Ovary (tissue), 9 donors: ENCODE measurements around the gene XPNPEP1. TPM values are rescaled to one million over a fixed set of nuclear protein-coding genes. Genes with fewer than 3 reads are reported as not detected.

ENCODE experiments used
- DNase-seq, 5 donors: peaks; one replicate each; pipeline ENCODE4 v3.0.0-alpha.2; 2019 to 2020
- H3K27ac ChIP-seq, 2 donors: fragments of 200-600 bp; one replicate each; pipeline versions ENCODE4 v1.5.1 to v1.8.0; 2019 to 2022
- H3K27me3 ChIP-seq: fragments of 200-600 bp; one replicate; pipeline ENCODE4 v1.8.0; 2022
- H3K36me3 ChIP-seq: fragments of 200-600 bp; sonication (generic); one replicate; pipeline ENCODE4 v1.5.1; 2019
- H3K4me1 ChIP-seq: one replicate; pipeline ENCODE4 v1.8.1; 2013; ENCODE audit warnings: mild to moderate bottlenecking, moderate library complexity; ENCODE audit not compliant: insufficient read depth
- H3K4me3 ChIP-seq: fragments of 200-600 bp; sonication (generic); one replicate; pipeline ENCODE4 v1.5.1; 2017
- H3K9me3 ChIP-seq, 2 donors: fragments of 200-600 bp in 1 of 2; sonication (generic) in 1 of 2; one replicate each; pipeline versions ENCODE4 v1.5.1 to v1.8.1; 2013 to 2019; ENCODE audit warnings: mild to moderate bottlenecking in 1 of 2, moderate library complexity in 1 of 2
- CTCF ChIP-seq, 3 donors: fragments of 450-650 bp in 2 of 3; fragments of 200-600 bp in 1 of 3; IDR thresholded peaks; one replicate each; pipeline versions ENCODE4 v1.5.1 to v1.8.0; 2016 to 2022; ENCODE audit warnings: antibody characterized with exemption in 3 of 3, mild to moderate bottlenecking in 1 of 3
- EP300 ChIP-seq: sonication (generic); formaldehyde crosslinking; IDR thresholded peaks from one replicate; pipeline ENCODE4 v1.6.1; 2017; ENCODE audit warnings: antibody characterized with exemption
- POLR2A ChIP-seq: fragments of 450-650 bp; IDR thresholded peaks from one replicate; pipeline ENCODE4 v1.6.1; 2017; ENCODE audit warnings: antibody characterized with exemption, mild to moderate bottlenecking, moderate library complexity
- WGBS, 3 donors: extraction: QIAGEN DNeasy Blood & Tissue Kit in 1 of 3; methylation state at CpG; one replicate each; pipeline versions ENCODE4 v1.1.5 to v1.1.7; 2013 to 2017; 5-methylcytosine and 5-hydroxymethylcytosine counted together
- intact Hi-C, 4 donors: fragments of 100-400 bp; cut with DNase I; formaldehyde crosslinking; loops; one replicate each; pipeline versions ENCODE4 v1.11.0 to v1.15.1; 2022 to 2023
- polyA plus RNA-seq, 2 donors: library from polyadenylated mRNA; stranded (reverse); fragments of 200-250 nt in 1 of 2; fragments of 350-450 nt in 1 of 2; fragmentation: Illumina TruSeq in 1 of 2; extraction: RNeasy Lipid Tissue Mini Kit (QIAGEN cat#74804) in 1 of 2; gene quantifications; one replicate each; pipeline ENCODE4 v1.2.3, GENCODE V29; 2013 to 2014
- total RNA-seq, 7 donors: library from RNA; depleted of rRNA in 2 of 7; stranded (reverse); fragments of >200 nt in 2 of 7; fragmentation: NEBNext Ultra II Directional in 3 of 7; extraction: Animal tissue kit (Norgen Biotek cat#: 25700) in 3 of 7; gene quantifications; one replicate each; pipeline versions ENCODE4 v1.1.0 to v1.2.4, GENCODE V29; 2016 to 2023
- donor health status: DM: no; HTN: no; CAD: no; lungs with moderate emphysema.
- donor health status: DM: no; HTN: no; CAD: no.
- donor health status: Bipolar disorder and iron deficiency.
- donor health status: DM: yes; HTN: yes; CAD: no.
- donor health status: DM: no; HTN: no; CAD: no.
- donor health status: DM: yes; HTN: yes; CAD: no.

Gene XPNPEP1
- total and polyA plus RNA-seq, 9 donors = 27.2 to 70.7 (median 47.1) TPM

- DNase-seq = no peak
- Histone ChIP-seq H3K4me1 (no peaks in the 10 kb centered on the region), H3K36me3 (no peaks in the 10 kb centered on the region), H3K27ac (no peak overlapping the region), H3K4me3 (no peak overlapping the region), H3K9me3 (no peaks in the 10 kb centered on the region), H3K27me3 (no peaks in the 10 kb centered on the region)
- TF ChIP-seq EP300 (no peak), POLR2A (no peak), CTCF (IDR thresholded peaks at IDR 0.05) (no peak)
- intact Hi-C loops = no loop called here
- 85 to 94% (median 94%) methylated on average over 5 of the region's 5 CpGs for WGBS, 3 donors
These were observed 10.8 kb upstream of the XPNPEP1 start for GRCh38 chr10:109933984-109934565.

- H3K4me1 ChIP-seq = no peaks in the 10 kb centered on the region
- intact Hi-C loops = no loop called here
- 88 to 93% (median 92%) methylated on average over 3 of the region's 3 CpGs for WGBS, 3 donors
These were observed 9.7 kb upstream of the XPNPEP1 start for GRCh38 chr10:109932968-109933367.

GRCh38 chr10:109932391-109932790 lies 9.1 kb upstream of the XPNPEP1 start:
- Histone ChIP-seq H3K36me3 (no peaks in the 10 kb centered on the region), H3K9me3 (no peaks in the 10 kb centered on the region), H3K4me3 (no peak overlapping the region), H3K27me3 (no peaks in the 10 kb centered on the region), H3K27ac (no peak overlapping the region), H3K4me1 (no peaks in the 10 kb centered on the region)
- no peak for DNase-seq
- TF ChIP-seq EP300 = no peak
- no peak for TF ChIP-seq POLR2A
- TF ChIP-seq CTCF (IDR thresholded peaks at IDR 0.05) = no peak
- 81 to 87% (median 85%) methylated on average over 1 of the region's 1 CpG for WGBS, 3 donors
- intact Hi-C loops = no loop called here

More at GRCh38 chr10:109932968-109933367, 9.7 kb upstream of the XPNPEP1 start:
- Histone ChIP-seq H3K27ac (no peak overlapping the region), H3K36me3 (no peaks in the 10 kb centered on the region), H3K4me3 (no peak overlapping the region), H3K9me3 (no peaks in the 10 kb centered on the region), H3K27me3 (no peaks in the 10 kb centered on the region)
- DNase-seq = no peak
- TF ChIP-seq EP300 (no peak), CTCF (IDR thresholded peaks at IDR 0.05) (no peak), POLR2A (no peak)

GRCh38 chr10:109931163-109931562 lies 7.9 kb upstream of the XPNPEP1 start:
- no peak overlapping the region for H3K4me3 ChIP-seq
- no peaks in the 10 kb centered on the region for H3K36me3 ChIP-seq
- H3K9me3 ChIP-seq = no peaks in the 10 kb centered on the region
- H3K27me3 ChIP-seq = no peaks in the 10 kb centered on the region
- TF ChIP-seq POLR2A (no peak), CTCF (IDR thresholded peaks at IDR 0.05) (no peak), EP300 (no peak)
- intact Hi-C loops = no loop called here
- no peaks in the 10 kb centered on the region for H3K4me1 ChIP-seq
- H3K27ac ChIP-seq = no peak overlapping the region
- no peak for DNase-seq
- 90 to 100% (median 100%) methylated on average over 1 of the region's 1 CpG for WGBS, 3 donors
